ENCODE results near the gene SLK.

Gene SLK

DNA sequence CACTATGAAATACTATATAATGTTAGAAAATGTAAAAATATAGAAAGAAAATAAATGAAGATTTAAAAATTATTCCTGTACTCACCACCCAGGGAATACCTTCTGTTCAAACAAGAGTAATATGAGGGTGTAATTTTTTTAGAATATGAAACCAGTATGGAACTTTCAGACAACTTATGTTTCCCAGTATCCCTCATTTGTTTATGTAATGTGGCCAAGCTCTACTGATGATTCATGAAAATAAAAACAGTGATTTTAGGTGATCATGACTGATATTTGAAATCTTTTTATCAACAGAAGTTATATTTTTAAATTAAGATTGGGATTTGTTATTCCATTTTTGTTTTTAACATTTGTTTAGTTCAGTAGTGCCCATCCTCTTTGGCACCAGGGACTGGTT is 18.8 kb downstream of the SLK start:
- no peak for TF ChIP-seq ZFX (IDR thresholded peaks at IDR 0.05; ENCODE audit: borderline replicate concordance)
- TF ChIP-seq, protein P1, sequence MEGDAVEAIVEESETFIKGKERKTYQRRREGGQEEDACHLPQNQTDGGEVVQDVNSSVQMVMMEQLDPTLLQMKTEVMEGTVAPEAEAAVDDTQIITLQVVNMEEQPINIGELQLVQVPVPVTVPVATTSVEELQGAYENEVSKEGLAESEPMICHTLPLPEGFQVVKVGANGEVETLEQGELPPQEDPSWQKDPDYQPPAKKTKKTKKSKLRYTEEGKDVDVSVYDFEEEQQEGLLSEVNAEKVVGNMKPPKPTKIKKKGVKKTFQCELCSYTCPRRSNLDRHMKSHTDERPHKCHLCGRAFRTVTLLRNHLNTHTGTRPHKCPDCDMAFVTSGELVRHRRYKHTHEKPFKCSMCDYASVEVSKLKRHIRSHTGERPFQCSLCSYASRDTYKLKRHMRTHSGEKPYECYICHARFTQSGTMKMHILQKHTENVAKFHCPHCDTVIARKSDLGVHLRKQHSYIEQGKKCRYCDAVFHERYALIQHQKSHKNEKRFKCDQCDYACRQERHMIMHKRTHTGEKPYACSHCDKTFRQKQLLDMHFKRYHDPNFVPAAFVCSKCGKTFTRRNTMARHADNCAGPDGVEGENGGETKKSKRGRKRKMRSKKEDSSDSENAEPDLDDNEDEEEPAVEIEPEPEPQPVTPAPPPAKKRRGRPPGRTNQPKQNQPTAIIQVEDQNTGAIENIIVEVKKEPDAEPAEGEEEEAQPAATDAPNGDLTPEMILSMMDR (IDR thresholded peaks at IDR 0.05) = no peak
- no peak overlapping the region for H3K27ac ChIP-seq

DNA sequence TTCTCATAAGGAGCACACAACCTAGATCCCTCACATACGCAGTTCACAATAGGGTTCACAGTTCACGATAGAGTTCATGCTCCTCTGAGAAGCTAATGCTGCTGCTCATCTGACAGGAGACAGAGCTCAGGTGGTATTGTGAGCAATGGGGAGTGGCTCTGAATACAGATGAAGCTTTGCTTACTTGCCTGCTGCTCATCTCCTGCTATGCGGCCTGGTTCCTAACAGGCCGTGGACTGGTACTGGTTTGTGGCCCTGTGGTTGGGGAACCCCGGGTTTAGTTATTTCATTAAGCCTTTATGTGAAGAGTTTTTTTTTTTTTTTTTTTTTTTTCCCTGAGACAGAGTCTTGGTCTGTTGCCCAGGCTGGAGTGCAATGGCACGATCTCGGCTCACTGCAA is 19.4 kb downstream of the SLK start:
- TF ChIP-seq, protein P1 (IDR thresholded peaks at IDR 0.05) = no peak
- TF ChIP-seq ZFX (IDR thresholded peaks at IDR 0.05; ENCODE audit: borderline replicate concordance) = no peak
- no peak overlapping the region for H3K27ac ChIP-seq

DNA sequence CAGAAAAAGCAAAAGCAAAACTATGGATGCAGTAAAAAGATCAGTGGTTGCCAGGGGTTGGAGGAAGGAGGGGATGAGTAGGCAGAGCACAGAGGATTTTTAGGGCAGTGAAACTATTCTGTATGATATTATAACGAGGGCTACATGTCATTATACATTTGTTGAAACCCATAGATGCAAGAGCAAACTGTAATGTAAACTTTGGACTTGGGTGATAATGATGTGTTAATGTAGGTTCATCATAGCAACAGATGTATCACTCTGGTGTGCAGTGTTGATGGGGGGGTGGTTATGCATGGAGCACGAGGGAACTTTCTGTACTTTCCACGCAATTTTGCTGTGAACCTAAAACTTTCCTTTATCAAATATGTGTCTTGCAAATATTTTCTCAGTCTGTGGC is 23.2 kb downstream of the SLK start:
- no peak overlapping the region for H3K27ac ChIP-seq
- TF ChIP-seq, protein P1 (IDR thresholded peaks at IDR 0.05) = no peak
- no peak for TF ChIP-seq ZFX (IDR thresholded peaks at IDR 0.05; ENCODE audit: borderline replicate concordance)

DNA sequence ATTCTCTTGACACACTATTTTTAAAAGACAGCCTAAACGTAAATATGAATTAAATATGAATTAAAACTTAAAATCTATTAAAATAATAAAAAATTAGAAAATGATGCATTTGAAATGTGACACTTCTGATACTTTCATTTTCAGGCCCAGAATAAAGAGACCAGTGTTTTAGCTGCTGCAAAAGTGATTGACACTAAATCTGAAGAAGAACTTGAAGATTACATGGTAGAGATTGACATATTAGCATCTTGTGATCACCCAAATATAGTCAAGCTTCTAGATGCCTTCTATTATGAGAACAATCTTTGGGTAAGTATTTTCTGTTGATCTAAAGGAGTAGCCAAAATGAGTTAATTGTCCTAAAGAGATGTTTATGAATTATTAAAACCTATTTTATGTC is 23.6 kb downstream of the SLK start:
- H3K27ac ChIP-seq = no peak overlapping the region
- TF ChIP-seq, protein P1 (IDR thresholded peaks at IDR 0.05) = no peak
- TF ChIP-seq ZFX (IDR thresholded peaks at IDR 0.05; ENCODE audit: borderline replicate concordance) = no peak

DNA sequence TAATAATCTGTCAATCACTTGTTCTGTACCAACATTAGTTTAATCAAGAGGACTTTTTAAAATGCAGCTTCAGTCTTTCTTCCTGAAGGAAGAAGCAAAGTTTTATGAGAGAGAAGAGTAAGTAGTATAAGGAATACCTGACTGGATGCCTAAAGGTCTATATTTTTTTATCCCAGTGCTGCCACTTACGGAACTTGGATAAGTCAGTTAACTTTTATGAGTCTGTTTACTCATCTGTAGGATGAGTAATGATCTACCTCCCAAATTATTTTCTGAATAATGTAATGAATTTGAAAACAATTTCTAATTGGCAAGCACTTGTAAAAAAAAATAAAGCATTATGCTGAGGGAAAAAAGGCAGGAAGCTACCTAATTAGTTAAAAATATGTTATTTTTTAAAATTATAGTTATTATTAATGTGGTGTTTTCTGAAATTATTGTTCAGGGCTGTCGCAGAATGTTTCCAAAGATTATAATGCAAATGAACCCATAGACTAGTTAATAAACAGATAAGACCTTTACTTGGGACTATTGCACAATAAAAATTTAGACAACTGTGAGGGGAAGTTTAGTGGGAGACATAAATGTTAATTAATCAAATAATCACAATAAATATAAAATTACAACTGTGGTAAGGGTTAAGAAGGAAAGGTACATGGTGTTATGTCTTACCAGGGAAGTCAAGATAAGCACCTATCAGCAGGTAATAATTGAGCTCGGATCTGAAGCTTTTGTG is 24.6 kb downstream of the SLK start:
- no peak overlapping the region for H3K27ac ChIP-seq
- no peak for TF ChIP-seq ZFX (IDR thresholded peaks at IDR 0.05; ENCODE audit: borderline replicate concordance)
- TF ChIP-seq, protein P1 (IDR thresholded peaks at IDR 0.05) = no peak

DNA sequence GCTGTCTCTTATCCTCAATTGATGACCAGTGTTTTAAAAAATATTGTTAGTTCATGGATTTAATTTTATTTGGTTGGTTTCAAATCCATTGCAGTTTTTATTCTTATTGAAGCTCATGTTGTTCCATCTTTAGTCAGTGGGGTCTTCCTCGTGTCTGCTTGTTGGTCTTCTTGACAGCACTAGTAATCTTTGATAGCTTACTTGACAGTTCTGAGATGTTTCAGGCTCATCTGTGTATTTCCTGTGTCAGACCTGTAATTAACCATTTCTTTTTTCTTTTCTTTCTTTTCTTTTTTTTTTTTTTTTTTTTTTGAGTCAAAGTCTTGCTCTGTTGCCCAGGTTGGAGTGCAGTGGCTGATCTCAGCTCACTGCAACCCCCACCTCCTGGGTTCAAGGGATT is 28.2 kb downstream of the SLK start:
- H3K27ac ChIP-seq = no peak overlapping the region
- TF ChIP-seq, protein P1 (IDR thresholded peaks at IDR 0.05) = no peak
- TF ChIP-seq ZFX (IDR thresholded peaks at IDR 0.05; ENCODE audit: borderline replicate concordance) = no peak

DNA sequence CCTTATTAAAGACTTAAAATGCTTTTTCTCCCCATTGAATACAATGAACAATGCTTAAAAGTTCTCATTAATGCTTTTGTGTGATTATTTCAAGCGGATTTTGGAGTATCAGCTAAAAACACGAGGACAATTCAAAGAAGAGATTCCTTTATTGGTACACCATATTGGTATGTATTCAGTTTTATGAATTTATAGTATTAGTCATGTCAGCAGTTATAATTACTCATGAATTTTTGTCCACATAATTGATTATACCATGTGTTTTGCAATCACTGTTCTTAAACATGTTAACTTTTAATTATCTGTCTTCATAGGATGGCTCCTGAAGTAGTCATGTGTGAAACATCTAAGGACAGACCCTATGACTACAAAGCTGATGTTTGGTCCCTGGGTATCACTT is 31.9 kb downstream of the SLK start:
- TF ChIP-seq, protein P1 (IDR thresholded peaks at IDR 0.05) = no peak
- TF ChIP-seq ZFX (IDR thresholded peaks at IDR 0.05; ENCODE audit: borderline replicate concordance) = no peak
- no peak overlapping the region for H3K27ac ChIP-seq

Data from 22Rv1 (cell line).